ENCODE data around the gene FCGR3A.

The FCGR3A gene

DNA sequence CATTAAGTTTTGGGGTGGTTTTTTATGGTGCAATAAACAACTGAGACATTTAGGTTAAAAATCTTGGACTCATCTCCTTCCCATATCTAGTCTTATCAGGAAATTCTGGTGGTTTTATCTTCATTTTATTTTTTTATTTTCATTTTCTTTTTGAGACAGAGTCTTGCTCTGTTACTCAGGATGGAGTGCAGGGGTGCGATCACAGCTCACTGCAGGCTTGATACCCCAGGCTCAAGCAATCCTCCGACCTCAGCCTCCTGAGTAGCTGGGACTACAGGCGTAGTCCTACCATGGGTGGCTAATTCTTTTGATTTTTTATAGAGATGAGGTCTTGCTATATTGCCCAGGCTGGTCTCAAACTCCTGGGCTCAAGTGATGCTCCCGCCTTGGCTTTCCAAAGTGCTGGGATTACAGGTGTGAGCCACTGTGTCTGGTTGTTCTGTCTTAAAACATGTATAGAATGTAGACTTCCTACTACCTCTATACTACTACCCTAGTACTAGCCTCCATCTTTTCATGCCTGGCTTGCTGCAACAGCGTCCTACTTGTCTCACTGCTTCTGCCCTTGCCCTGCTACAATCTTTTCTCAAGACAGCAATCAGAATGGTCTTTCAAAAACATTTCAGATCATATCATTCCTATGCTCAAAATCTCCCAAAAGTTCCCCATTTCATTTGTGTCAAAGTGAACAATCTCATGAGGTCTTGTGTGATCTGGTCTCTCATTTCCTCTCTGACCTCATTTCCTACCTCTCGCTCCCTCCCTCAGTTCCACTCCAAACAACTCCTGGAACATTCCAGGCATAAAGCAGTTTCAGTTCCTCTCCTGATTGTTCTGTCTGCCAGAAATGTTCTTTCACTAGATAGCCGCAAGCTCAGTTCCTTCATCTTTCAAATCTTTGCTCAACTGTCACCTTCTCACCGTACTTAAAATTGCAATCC, 50.2 kb downstream of the FCGR3A start:
- no peak for DNase-seq

DNA sequence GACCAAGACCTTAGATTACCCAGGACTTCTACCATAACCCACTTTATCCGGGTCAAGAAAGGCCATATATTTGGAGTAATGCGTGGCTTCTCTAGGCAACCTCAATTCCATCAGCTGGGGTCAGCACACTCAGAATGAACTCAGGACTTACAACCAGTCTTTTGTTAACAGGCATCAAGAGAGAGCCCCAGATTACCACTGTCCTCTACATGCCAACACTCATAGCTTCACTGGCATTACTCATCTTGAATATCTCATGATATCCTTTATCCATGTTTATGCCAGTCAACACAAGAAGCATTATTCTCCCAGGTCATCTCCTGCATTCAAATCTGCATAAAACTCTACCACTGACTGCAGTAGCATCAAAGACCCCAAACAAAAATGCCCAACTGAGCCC, 51.0 kb downstream of the FCGR3A start:
- DNase-seq = no peak

DNA sequence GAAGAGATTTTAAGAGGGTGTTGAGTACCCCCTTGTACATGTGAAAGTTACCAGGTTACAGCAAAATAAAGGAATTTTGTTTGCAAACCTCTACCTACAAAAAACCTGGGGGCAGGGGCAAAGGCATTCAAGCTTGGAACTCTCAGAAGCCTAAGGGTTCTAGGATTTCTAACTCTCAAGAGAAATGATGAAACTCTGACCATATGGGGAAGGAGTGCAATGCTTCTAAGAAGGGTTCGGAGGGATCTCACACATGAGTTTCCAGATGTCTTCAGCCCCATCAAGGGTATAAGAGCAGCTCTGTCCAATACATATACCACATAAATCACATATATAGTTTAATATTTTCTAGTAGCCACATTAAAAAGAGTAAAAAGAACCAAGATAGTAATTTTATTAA, 51.7 kb downstream of the FCGR3A start:
- DNase-seq = no peak

DNA sequence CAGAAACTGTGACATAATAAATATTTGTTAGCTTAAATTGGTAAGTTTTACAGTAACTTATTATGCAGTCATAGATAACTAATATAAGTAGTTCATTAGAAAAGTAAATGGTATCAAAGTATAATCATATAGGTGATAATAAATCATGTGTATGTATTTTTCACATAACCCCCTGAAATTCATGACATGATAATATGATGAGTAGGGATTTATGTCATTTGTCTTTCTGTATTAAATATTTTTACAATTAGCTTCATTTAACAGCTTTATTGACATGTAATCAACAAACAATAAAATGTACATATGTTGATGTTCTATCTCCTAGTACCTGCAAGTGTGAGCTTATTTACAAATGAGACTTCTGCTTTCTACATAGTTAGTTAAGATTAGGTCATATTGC, 54.1 kb downstream of the FCGR3A start:
- DNase-seq = no peak

DNA sequence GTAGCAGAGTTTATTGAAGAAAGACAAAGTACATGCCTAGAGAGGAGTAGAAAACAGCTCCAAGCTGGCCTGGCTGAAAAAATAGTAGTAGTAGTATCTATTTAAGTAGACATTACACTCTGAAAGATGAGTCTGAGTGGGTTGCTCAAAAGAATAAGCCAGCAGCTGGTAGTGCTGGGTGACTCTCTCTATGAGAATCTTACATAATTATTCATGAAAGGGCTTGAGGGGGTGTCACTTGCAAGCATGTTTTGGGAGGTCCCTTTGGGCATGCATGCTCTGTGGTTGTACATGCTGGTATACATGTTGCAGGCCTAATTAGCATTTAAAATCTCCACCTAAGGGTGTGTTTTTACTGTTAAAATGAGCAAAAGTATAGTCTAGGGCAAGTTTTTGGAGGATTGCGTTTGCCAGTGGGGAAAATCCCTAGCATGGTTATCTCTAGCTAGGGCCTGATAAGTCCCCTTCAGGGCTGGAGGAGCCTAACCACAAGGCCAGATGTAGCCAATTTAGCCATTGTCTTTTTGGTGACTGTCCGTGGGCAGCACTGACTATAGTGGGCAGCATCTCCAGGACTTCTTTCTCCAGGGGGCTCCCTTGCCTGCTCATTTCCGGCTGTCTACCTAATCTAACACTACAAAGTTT, 55.4 kb downstream of the FCGR3A start:
- no peak for DNase-seq

DNA sequence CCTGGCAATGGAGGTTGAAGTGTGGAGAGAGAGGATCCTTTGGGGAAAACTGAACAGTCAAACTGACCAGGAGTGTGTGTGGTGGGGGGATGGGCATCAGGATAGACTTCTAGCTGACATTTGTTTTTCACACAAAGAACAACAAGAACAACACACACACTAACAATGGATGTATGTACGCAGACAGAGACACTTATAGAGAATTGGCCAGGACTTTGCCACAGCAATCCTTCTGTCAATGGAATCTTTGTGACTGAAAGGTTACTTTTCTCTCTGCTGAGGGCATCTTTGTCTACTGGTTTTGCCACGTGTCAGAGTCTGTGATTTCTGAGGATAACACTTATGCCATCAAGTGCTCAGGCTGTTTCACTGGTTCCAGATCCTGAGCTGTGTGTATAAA, 56.8 kb downstream of the FCGR3A start:
- DNase-seq = no peak

Measured in activated CD4-positive, alpha-beta T cell treated with anti-CD3 and anti-CD28 coated beads for 48 hours (primary cell).